ENCODE results near the gene INTS11. TPM values are rescaled to one million over a fixed set of nuclear protein-coding genes. Genes with fewer than 3 reads are reported as not detected.
A peak's percentile ranks its signal among the peaks of the same experiment; 100 is the strongest.

Gene INTS11
- total and polyA plus RNA-seq, 2 of the 13 experiments (the other 11 are each of a cell fraction or from before 2014, with no cell fraction given): 52.8 to 94.8 TPM

- peak; percentile 88 for TF ChIP-seq GATAD1 (CRISPR knock-in tag; IDR thresholded peaks at IDR 0.05)
- TF ChIP-seq ZNF574 (CRISPR knock-in tag; IDR thresholded peaks at IDR 0.05): peak; percentile 98
- TF ChIP-seq BRD4 (CRISPR knock-in tag; IDR thresholded peaks at IDR 0.05): peak; percentile 67
- TF ChIP-seq NR2F6 (IDR thresholded peaks at IDR 0.05): no peak
- TF ChIP-seq NR2F6 (CRISPR knock-in tag; IDR thresholded peaks at IDR 0.05): peak; percentile 23; the same call in 1 of the 2 replicates
- TF ChIP-seq, protein P1, sequence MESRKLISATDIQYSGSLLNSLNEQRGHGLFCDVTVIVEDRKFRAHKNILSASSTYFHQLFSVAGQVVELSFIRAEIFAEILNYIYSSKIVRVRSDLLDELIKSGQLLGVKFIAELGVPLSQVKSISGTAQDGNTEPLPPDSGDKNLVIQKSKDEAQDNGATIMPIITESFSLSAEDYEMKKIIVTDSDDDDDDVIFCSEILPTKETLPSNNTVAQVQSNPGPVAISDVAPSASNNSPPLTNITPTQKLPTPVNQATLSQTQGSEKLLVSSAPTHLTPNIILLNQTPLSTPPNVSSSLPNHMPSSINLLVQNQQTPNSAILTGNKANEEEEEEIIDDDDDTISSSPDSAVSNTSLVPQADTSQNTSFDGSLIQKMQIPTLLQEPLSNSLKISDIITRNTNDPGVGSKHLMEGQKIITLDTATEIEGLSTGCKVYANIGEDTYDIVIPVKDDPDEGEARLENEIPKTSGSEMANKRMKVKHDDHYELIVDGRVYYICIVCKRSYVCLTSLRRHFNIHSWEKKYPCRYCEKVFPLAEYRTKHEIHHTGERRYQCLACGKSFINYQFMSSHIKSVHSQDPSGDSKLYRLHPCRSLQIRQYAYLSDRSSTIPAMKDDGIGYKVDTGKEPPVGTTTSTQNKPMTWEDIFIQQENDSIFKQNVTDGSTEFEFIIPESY (CRISPR knock-in tag; IDR thresholded peaks at IDR 0.05): peak; percentile 15; the same call in 1 of the 2 replicates
- TF ChIP-seq, protein P2, sequence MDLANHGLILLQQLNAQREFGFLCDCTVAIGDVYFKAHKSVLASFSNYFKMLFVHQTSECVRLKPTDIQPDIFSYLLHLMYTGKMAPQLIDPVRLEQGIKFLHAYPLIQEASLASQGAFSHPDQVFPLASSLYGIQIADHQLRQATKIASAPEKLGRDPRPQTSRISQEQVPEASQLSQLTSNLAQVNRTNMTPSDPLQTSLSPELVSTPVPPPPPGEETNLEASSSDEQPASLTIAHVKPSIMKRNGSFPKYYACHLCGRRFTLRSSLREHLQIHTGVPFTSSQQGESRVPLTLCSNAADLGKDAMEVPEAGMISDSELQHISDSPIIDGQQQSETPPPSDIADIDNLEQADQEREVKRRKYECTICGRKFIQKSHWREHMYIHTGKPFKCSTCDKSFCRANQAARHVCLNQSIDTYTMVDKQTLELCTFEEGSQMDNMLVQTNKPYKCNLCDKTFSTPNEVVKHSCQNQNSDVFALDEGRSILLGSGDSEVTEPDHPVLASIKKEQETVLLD (CRISPR knock-in tag; IDR thresholded peaks at IDR 0.05; ENCODE audit: low read depth): peak; percentile 99
- no peak for TF ChIP-seq NBN (conservative IDR thresholded peaks at IDR 0.05)
- TF ChIP-seq, protein P3, sequence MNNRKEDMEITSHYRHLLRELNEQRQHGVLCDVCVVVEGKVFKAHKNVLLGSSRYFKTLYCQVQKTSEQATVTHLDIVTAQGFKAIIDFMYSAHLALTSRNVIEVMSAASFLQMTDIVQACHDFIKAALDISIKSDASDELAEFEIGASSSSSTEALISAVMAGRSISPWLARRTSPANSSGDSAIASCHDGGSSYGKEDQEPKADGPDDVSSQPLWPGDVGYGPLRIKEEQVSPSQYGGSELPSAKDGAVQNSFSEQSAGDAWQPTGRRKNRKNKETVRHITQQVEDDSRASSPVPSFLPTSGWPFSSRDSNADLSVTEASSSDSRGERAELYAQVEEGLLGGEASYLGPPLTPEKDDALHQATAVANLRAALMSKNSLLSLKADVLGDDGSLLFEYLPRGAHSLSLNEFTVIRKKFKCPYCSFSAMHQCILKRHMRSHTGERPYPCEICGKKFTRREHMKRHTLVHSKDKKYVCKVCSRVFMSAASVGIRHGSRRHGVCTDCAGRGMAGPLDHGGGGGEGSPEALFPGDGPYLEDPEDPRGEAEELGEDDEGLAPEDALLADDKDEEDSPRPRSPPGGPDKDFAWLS (CRISPR knock-in tag; IDR thresholded peaks at IDR 0.05; ENCODE audit: borderline replicate concordance): 0 out of 2 replicates have a peak, but pooled peaks have one; percentile 52
- TF ChIP-seq FOXA3 (CRISPR knock-in tag; IDR thresholded peaks at IDR 0.05): peak; percentile 9; the same call in 1 of the 2 replicates
- no peak for TF ChIP-seq ZNF713 (CRISPR knock-in tag; IDR thresholded peaks at IDR 0.05)
- no peak for TF ChIP-seq ATF7 (IDR thresholded peaks at IDR 0.05)
- TF ChIP-seq ATF7 (CRISPR knock-in tag; IDR thresholded peaks at IDR 0.05): no peak
- peak; percentile 52; the same call in 1 of the 2 replicates for TF ChIP-seq KDM2A (CRISPR knock-in tag; IDR thresholded peaks at IDR 0.05; ENCODE audit: borderline replicate concordance, low read depth)
- peak; percentile 8; the same call in 1 of the 2 replicates for TF ChIP-seq RXRB (CRISPR knock-in tag; IDR thresholded peaks at IDR 0.05; ENCODE audit: borderline replicate concordance)
- TF ChIP-seq HINFP (CRISPR knock-in tag; IDR thresholded peaks at IDR 0.05; ENCODE audit: low read depth): peak; percentile 96
- 0 out of 2 replicates have a peak, but pooled peaks have one; percentile 51 for TF ChIP-seq THYN1 (CRISPR knock-in tag; IDR thresholded peaks at IDR 0.05; ENCODE audit: borderline replicate concordance, low read depth)
- TF ChIP-seq POLR2A (IDR thresholded peaks at IDR 0.05; ENCODE audit: insufficient read depth in 1 of 2, low read depth in 2 of 2, low read length in 2 of 2): peak in 1 of 2 experiments; percentile 47; a peak in 2 of 4 replicates
- TF ChIP-seq PHF20 (CRISPR knock-in tag; IDR thresholded peaks at IDR 0.05): peak; percentile 83; the same call in 1 of the 2 replicates
- TF ChIP-seq SALL1 (CRISPR knock-in tag; IDR thresholded peaks at IDR 0.05): peak; percentile 62
- 0 out of 2 replicates have a peak, but pooled peaks have one; percentile 82 for TF ChIP-seq ARID2 (CRISPR knock-in tag; IDR thresholded peaks at IDR 0.05; ENCODE audit: borderline replicate concordance)
These were observed 50.8 kb downstream of the INTS11 start, which contains the start of gene UBE2J2 (continued) for GRCh38 chr1:1273512-1274298.
